DMS114 treated with DMSO at 0.1 percent for 48 hours (cell line): ENCODE measurements around the gene NYNRIN.

ENCODE experiments used
- DNase-seq: peaks from one replicate; lab custom pipeline; 2025; ENCODE audit not compliant: unreplicated experiment; lab: John Stamatoyannopoulos, UW

NYNRIN gene

GRCh38 chr14:24390701-24391468 lies 7.9 kb upstream of the NYNRIN start:
- DNase-seq: no peak

DNA sequence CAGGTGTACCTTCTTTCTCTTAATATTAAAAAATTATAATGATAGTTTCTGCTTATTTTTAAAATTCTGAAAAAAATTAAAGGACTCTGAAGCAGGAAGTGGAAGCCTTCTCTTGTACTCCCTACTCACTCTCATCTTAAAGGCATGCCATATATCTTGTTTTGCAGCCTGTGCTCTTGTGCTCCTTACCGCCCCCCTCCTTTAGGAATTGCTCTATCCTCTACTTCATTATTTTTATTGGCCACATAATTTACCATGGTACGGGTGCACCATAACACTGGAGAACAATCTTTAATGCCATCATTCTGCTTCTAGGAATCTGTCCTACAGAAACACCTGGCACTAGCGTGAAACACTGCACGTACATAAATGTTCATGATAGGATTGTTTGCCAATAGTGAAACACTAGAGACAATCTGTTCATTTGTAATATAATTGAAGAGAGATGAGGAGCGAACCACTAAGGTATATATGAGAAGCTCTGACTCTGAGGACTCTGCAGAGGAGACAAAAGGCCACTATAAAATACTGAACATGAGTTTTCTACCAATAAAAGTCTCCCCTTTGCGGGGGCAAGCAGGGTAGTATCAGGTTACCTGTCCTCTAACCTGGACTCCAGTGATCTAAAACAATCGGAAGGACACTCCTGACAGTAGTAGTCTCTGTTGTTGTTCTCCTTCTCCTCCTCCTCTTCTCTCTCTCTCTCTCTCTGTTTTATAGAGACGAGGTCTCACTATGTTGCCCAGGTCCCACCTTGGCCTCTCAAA lies 6.3 kb upstream of the NYNRIN start:
- no peak for DNase-seq

DNA sequence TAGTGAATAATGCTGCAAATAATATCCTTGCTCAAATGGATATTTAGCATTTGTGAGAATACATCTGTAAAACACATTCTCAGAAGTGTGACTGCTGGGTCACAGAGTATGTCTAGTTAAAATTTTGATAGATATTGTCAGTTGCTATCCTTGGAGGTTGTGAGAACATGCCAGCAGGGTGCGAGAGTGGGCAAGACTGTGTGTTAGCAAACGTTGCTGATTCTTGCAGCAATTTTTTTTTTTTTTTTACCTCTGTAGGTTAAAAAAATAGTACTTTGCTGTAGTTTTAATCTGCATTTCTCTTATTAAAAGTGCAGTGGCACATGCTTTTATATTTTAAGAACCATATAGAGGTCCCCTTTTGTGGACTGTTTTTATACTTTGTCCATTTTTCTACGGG lies 4.5 kb upstream of the NYNRIN start:
- peak; percentile 6 for DNase-seq

GRCh38 chr14:24395609-24396582 lies 2.9 kb upstream of the NYNRIN start:
- DNase-seq: no peak

GRCh38 chr14:24397639-24398292 lies 1.0 kb upstream of the NYNRIN start:
- DNase-seq: no peak

DNA sequence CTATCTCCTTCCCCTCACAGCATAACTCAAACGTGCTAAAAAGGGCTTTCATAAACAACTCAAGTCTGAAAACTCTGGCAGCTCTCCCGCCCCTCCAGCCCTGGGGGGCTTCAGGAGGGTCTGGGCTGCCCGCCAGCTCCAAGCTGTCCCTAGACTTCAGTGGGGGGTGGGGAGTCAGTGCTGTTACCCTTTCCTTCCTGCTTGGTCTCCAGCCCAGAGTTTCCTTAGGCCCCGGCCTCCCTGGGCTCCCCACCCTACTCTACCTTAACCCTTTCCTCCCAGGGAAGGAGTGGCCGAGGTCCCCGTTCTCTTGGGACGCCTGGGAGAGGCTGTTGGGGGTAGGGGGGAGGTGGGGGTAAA lies 530 bp upstream of the NYNRIN start:
- DNase-seq: no peak

GRCh38 chr14:24399447-24399822 lies 632 bp downstream of the NYNRIN start:
- no peak for DNase-seq

- no peak for DNase-seq
Measured at GRCh38 chr14:24399999-24400718, 1.4 kb downstream of the NYNRIN start.

DNA sequence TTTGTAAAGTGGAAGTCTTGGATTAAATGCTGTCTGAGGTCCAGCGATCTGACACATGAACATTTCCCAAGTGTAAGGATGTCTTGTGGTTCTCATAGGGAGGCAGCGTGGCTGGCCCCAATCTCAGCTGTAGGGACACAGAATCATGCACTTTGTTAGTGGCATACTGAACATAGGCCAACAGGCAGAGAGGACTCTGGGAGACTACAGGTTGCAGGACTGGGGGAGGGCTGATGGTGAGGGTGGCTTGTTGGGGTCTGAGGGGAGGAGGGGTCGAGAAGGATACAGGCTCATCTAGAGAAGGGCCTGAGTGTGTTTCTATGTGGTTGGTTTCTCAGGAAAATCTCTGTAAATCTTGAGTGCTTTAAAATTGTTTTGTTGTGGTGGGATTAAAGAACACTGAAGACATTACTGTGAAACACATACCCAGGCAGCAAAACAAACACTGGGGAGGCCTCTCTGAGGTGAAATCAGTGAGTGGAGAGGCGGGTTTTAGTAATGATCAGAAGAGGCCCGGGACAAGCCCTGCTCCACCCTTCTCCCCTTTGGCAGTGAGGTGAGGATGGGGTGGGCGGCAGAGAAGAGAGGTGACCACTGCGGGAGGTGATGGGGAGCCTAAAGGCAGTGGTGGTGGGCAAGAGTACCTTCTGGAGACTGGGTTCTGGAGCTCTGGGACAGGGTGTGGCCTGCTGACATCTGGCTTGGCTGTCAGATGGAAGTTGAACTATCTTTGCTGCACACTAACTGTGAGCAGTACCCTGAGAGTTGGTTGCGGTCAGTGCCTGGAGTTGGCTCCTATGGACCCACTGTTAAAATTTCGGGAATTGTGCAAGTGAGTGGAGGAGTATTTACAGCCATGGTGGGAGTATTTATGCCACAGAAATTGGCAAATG lies 3.3 kb downstream of the NYNRIN start:
- no peak for DNase-seq

DNA sequence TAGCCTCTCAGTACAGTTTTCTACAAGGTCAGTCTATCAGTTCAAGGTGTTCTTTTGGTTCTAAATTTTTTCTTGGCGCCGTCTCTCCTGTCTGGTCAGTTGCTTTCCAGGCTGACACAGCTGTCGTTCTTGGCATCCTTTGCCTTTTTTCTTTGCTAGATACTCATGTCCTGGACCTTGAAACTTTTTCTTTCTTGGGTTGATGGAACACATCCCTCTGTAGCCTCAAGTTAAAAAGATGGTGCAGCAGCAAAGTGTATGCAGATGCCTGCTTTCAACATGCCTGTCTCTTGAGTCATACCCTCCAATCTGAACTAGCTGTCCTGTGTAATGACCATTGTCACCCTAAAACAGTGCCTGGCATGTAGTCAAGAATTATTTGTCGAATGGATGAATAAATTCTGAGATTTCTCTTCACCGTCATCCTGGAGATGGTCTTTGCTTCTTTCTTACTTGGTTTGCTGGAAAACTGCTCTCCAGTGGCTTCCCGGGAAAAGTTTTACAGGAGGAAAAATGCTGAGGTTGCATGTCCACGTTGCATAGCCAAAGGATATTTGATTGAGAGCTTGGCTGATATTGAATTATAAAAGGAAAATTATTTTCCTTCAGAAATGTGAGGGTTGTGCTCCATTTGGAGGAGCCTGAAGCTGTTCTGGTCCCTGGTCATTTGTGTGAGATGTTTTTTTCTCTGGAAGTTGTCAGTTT lies 4.6 kb downstream of the NYNRIN start:
- DNase-seq: no peak

GRCh38 chr14:24404814-24405213 lies 6.0 kb downstream of the NYNRIN start:
- DNase-seq: no peak

DNA sequence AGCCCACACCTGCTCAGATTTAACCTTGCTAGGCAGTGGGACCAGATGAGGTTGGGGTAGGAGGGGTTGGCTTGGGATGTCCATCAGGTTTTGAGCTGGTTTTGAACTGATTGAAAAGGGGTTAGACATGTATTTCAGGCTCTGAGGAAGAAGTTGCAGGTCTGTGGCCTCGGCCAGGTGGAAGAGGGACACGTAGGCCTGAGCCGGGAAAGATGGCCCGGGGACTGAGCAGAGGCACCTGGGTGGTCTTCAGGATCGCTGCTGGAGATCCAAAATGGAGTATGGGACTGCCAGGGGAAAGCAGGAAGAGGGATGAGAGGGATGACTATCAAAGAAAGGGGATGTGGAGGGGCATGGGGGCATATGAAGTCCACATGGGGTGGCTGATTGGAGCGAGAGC lies 7.6 kb downstream of the NYNRIN start:
- DNase-seq: no peak

- no peak for DNase-seq
Measured at GRCh38 chr14:24407608-24408325, 9.0 kb downstream of the NYNRIN start.

DNA sequence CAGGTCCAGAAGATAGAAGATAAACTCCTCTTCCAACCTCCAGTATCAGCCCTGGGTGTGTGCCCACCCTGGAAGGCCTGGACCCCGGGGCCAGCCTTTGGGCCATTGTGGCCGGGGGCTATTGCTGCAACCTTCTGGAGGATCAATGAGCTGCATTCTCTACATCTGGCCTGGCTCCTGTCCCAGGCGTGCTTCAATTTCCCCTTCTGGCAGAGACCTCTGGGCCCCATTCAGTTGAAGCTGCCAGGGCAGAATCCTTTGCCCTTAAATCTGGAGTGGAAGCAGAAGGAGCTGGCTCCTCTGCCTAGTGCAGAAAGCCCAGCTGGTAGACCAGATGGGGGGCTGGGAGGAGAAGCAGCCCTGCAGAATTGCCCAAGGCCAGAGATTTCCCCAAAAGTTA lies 10.0 kb downstream of the NYNRIN start:
- no peak for DNase-seq

- no peak for DNase-seq
Measured at GRCh38 chr14:24409192-24409591, 10.4 kb downstream of the NYNRIN start.

DNA sequence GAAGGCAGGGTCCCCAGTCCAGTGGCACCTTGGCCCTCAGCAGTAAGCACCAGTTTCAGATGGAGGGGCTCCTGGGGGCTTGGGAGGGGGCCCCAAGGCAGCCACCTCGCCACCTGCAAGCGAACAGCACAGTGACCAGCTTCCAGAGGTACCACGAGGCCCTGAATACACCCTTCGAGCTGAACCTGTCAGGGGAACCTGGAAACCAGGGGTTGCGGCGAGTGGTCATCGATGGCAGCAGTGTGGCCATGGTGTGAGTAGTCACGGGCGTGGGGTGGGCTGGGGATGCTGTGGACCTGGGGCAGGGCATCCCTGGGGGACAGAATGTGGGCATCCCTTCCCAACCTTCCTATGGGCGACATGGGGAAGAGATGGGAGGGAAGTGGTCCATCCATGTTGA lies 11.2 kb downstream of the NYNRIN start:
- no peak for DNase-seq

DNA sequence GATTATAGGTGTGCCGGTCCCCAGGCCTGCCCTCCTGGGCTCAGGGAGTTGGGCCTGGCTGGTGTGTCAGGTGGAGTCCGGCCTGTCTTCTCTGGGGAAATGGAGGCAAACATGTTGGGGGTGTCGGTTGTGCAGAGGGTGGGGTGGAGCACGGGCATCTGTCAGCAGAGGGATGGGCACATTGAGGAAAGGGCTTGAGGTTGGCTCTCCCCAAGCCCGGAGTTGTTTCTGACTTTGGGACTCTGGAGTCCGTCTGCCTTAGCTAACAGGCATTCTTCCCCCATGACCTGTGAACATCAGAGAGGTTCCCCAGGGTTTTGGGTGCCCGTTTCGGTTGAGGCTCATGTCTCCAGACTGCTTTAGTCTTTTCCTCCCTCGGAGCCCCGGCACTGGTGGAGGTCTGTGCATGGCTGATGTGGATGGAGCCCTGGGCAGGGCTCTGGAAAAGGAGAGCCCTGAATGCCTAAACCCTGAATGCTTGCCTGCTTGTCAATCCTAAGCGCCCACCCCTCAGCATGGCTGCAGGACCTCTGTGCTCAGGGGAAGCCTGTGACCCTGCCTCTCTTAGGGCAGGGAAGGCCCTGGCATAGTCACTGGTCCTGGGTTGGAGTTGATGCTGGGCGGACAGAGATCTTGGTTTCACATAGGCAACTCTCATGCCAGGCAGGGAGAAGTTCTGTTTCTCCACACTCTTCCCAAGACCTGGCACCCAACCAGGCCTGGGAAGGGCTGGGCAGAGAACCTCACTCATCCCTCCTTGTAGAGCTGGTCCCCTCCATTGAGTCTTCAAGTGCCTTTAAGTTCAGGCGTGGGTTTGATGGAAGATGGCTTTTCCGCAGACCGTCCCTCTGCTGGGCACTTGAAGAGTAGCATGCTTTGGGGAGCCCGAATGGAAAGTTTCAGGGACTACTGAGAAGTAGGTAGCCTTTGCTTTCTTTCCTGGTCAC lies 12.9 kb downstream of the NYNRIN start:
- peak; percentile 45 for DNase-seq
